GM13976 (cell line): Measurements from ENCODE around the gene ABCB11.

ENCODE experiments used
- DNase-seq: peaks from one replicate; pipeline ENCODE4 v3.0.0; 2012; ENCODE audit warnings: low spot score
- in situ Hi-C: fragments of 300-500 bp; cut with MboI; formaldehyde crosslinking; loops from one replicate; pipeline ENCODE4 v1.12.0; 2022; ENCODE audit warnings: low sequenced_read_pairs, mixed read lengths, inconsistent platforms; ENCODE audit not compliant: unreplicated experiment
- TF ChIP-seq, protein P1 (sequence below): IDR thresholded peaks from 2 replicates; pipeline ENCODE4 v1.5.1; 2012; ENCODE audit warnings: borderline replicate concordance, mild to moderate bottlenecking; ENCODE audit not compliant: insufficient read depth; ENCODE audit errors: extremely low read depth, missing control alignments, control extremely low read depth

ABCB11 gene

DNA sequence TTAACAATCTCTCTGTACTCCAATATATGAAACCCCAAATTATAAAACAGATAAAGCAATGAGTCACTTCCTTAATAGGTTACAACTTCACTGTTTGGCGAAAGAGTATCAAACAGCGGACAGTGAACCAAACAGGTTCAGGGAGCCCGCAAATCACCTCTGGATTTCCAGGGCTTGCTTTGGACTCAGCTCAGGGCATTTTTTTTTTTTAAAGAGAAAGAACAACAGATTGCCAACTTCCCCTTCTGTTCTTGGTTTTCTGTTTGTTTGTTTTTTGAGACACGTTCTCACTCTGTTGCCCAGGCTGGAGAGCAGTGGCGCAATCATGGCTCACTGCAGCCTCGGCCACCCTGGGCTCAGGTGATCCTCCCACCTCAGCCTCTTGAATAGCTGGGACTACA lies 52.7 kb downstream of the ABCB11 start:
- in situ Hi-C loops, result no loop called here
- DNase-seq, result no peak
- TF ChIP-seq, protein P1, sequence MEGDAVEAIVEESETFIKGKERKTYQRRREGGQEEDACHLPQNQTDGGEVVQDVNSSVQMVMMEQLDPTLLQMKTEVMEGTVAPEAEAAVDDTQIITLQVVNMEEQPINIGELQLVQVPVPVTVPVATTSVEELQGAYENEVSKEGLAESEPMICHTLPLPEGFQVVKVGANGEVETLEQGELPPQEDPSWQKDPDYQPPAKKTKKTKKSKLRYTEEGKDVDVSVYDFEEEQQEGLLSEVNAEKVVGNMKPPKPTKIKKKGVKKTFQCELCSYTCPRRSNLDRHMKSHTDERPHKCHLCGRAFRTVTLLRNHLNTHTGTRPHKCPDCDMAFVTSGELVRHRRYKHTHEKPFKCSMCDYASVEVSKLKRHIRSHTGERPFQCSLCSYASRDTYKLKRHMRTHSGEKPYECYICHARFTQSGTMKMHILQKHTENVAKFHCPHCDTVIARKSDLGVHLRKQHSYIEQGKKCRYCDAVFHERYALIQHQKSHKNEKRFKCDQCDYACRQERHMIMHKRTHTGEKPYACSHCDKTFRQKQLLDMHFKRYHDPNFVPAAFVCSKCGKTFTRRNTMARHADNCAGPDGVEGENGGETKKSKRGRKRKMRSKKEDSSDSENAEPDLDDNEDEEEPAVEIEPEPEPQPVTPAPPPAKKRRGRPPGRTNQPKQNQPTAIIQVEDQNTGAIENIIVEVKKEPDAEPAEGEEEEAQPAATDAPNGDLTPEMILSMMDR, result no peak

DNA sequence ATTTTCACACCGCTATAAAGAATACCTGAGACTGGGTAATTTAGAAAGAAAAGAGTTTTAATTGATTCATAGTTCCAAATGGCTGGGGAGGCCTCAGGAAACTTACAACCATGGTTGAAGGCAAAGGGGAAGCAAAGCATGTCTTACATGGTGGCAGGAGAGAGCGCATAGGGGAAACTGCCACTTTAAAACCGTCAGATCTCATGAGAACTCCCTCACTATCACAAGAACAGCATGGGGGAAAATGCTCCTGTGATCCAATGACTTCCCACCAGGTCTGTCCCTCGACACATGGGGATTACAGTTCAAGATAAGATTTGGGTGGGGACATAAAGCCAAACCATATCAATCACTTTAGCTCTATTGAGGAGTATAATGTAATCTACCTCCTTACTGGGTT lies 53.5 kb downstream of the ABCB11 start:
- in situ Hi-C loops, result no loop called here
- DNase-seq, result no peak
- TF ChIP-seq, protein P1, result no peak

DNA sequence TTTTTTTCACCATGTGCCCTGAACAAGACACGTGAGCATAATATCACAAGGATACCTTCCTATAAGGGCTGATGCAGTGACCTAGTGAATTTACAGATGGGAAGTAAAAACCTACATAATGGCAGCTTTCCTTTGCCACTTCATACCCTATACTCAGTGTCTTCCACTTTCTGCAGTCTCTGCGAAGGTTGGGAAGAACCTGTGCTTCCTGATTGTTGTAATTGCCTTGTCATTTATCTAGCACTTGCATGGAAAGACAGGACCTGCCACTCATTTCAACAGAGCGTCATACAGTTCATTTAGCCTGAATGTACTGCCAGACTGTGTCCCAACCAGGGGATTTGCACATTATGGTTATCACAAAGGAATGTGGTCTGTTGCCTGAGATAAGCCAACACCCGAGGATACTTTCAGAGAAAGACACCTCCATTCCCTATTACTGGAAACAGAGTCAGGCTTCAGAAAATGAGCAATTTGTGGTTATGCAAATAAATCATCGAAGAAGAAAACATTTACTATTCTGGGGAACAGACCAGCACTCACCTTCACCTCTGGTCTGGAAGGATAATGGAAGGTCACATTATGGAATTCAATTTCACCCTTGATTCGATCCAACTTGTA lies 55.0 kb downstream of the ABCB11 start:
- TF ChIP-seq, protein P1, result no peak
- DNase-seq, result no peak
- in situ Hi-C loops, result no loop called here

GRCh38 chr2:168974428-168974827 lies 56.7 kb downstream of the ABCB11 start:
- TF ChIP-seq, protein P1, result no peak
- in situ Hi-C loops, result loop anchor here (25.0 kb wide), 1 partner anchor 413 kb away; no protein-coding TSS in a partner anchor
- no peak for DNase-seq

GRCh38 chr2:168971261-168971660 lies 59.9 kb downstream of the ABCB11 start:
- TF ChIP-seq, protein P1, result no peak
- DNase-seq, result no peak
- in situ Hi-C loops, result loop anchor here (25.0 kb wide), 1 partner anchor 416 kb away; no protein-coding TSS in a partner anchor

- in situ Hi-C loops, result loop anchor here (25.0 kb wide), 1 partner anchor 417 kb away; no protein-coding TSS in a partner anchor
- TF ChIP-seq, protein P1, result no peak
- no peak for DNase-seq
These were observed 60.4 kb downstream of the ABCB11 start for GRCh38 chr2:168970711-168971233.
